Endometrial microvascular endothelial cells (primary cell): Measurements from ENCODE around the gene KLHL15. TPM values are rescaled to one million over a fixed set of nuclear protein-coding genes. Genes with fewer than 3 reads are reported as not detected.

Experiments
- in situ Hi-C: cut with HindIII; loops from 2 replicates; pipeline ENCODE4 v1.10.0; 2017; ENCODE audit warnings: low sequenced_read_pairs, low pct_unique_long_range_greater_than_20kb; ENCODE audit errors: inconsistent ontology term
- total RNA-seq: library from RNA; depleted of rRNA; stranded (reverse); fragments of >200 nt; gene quantifications from one replicate; pipeline ENCODE4 v1.2.3, GENCODE V29; 2015; ENCODE audit errors: inconsistent ontology term

Gene KLHL15
- total RNA-seq, 1 donor from 2014 or later, result 2.6 TPM

- in situ Hi-C loops, result no loop called here
Observed at GRCh38 chrX:23959781-23960180, 67.2 kb downstream of the KLHL15 start.

DNA sequence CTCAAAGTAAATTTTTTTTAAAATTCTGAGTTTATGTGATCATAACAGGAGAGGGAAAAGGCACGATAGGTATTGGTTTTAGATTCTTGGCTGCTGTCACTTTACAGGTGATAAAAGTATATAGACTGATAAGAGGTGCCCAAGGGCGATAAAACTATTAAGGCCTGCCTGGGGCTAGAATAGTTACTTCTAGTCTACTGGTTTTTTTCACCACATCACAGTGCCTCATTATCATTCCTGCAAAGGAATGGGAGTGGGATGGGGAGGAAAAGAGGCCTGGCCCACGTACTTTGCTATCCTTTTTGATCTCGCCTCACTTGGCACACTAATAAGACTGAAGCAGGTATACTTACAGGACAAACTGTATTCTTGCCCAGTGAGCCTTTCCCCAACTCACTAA, 72.6 kb downstream of the KLHL15 start:
- in situ Hi-C loops, result no loop called here

- in situ Hi-C loops, result no loop called here
Observed at GRCh38 chrX:23953908-23954269, 73.1 kb downstream of the KLHL15 start.

GRCh38 chrX:23952984-23953907, 73.7 kb downstream of the KLHL15 start:
- in situ Hi-C loops, result no loop called here

DNA sequence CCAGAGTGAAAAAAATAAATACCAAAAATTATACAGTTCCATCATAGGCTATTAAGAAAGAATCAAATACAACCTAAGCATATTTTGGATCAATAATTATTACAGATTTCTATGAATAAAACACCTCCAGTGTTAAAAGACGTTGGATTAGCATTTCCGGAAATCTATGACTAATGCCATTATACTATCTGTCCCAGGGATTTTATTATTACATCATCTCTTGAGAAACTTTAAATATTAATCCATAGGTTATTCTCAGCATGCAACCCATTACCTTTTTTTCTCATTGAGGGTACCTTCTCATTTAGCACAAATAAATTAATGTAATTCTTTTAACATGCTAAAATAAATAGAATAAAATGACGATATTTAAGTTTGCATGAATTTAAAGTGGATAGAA, 74.6 kb downstream of the KLHL15 start:
- in situ Hi-C loops, result no loop called here

DNA sequence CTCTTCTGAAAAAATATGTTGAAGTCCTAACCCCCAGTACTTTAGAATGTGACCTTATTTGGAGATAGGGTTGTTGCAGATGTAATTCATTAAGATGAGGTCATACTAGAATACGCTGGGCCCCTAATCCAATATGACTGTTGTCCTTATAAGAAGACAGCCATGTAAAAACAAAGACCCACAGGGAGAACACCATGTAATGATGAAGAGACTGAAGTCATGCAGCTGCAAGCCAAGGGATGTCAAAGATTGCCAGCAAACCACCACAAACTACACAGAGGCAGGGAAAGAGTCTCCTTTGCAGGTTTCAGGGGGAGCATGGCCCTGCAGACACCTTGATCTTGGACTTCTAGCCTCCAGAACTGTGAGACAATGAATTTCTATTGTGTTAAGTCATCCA, 81.8 kb downstream of the KLHL15 start:
- in situ Hi-C loops, result no loop called here

DNA sequence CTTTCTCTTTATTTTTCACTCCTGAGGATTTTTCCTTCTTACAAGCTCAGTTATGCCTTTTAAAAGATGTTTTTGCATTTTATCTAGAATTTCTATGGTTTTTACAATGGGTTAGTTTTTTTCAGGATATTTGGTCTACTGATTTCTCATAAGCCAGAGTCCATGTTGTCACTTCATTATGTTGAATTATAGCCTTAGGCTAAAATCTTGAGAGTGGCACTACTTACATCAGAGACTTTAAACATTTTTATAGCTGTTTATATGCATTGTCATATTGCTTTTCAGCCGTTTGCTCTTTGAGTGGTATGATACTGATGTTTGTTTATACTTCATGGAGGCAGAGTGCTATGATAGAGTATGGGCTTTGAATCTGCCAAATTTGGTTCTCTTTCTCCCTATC, 82.8 kb downstream of the KLHL15 start:
- in situ Hi-C loops, result no loop called here

GRCh38 chrX:23939203-23939602, 87.8 kb downstream of the KLHL15 start:
- in situ Hi-C loops, result no loop called here

GRCh38 chrX:23938690-23939089, 88.3 kb downstream of the KLHL15 start:
- in situ Hi-C loops, result no loop called here

DNA sequence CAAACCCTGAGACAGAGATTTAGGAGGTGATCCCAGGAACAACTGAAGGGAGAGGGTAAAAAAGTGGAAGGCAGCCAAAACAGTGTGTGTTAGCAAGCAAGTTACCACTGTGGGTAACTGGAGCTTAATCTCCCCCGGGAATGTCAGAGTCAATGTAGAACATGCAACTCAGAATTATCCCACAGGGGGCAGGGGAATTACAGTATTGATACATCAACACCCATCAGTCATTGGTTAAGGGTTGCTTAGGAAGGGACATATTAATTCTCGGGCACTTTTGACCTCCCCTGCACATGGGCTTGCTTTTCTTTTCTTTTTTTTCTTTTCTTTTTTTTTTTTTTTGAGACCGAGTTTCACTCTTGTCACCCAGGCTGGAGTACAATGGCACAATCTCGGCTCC, 89.9 kb downstream of the KLHL15 start:
- in situ Hi-C loops, result no loop called here

DNA sequence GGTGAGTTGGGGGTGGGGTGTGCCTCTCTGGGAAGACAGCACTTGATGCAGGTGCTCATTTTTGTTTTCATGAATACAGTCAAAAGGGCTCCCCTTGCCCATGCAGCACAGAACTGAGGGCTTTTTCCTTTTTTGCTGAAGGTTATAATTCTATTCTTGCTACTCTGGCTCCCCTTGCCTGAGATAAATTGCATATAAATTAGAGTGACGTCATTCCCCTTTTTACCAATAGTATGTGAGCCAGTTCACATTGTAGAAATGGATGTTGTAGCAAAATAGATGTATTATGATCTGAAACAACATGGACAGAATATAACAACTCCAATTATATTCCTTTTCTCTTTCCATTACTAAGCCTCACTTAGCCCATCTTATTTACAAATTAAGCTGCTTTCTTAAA, 90.8 kb downstream of the KLHL15 start:
- in situ Hi-C loops, result no loop called here

DNA sequence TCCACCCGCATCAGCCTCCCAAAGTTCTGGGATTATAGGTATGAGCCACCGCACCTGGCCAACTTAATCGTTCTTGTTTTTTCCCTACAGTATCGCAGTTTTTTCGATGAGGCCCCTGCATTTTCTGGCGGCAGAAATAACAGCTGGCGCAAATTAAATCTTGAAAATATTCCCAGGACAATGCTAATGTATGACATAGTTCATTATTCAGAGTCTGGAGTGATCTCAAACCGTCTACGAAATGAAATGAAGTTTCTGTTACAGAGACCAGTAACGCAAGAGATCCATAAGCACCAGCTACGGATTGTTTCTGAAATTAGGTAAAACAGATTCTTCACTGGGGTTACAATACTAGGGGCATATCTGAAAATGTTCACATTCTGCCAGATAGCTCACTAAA, 91.9 kb downstream of the KLHL15 start:
- in situ Hi-C loops, result no loop called here

Other genes with a start within 250 kb of the KLHL15 start
- 74.1 TPM for gene SAT1, start 244.0 kb downstream of the KLHL15 start, total RNA-seq
- gene APOO, start 119.2 kb downstream of the KLHL15 start, total RNA-seq, result 16.1 TPM
- gene CXorf58, start 119.2 kb downstream of the KLHL15 start, total RNA-seq, result not detected
- 177 TPM for gene EIF2S3, start 27.8 kb upstream of the KLHL15 start, total RNA-seq
- 38.2 TPM for gene ZFX, start 122.5 kb upstream of the KLHL15 start, total RNA-seq